GM23338 (cell line): Measurements from ENCODE around the gene TNS1. TPM values are rescaled to one million over a fixed set of nuclear protein-coding genes. Genes with fewer than 3 reads are reported as not detected.

ENCODE experiments used
- ATAC-seq: fragments of 200-7000 bp; cut with Tn5 transposase; 3 replicates; pipeline ENCODE4 v1.9.1; 2020
- DNase-seq: peaks from one replicate; pipeline ENCODE4 v3.0.0-alpha.2; 2015; ENCODE audit warnings: low spot score
- H2AFZ ChIP-seq: fragments of 200-600 bp; sonication (generic); 2 replicates; pipeline ENCODE4 v1.8.0; 2016; ENCODE audit warnings: antibody characterized with exemption, mild to moderate bottlenecking, moderate library complexity
- H3F3A ChIP-seq: fragments of 200-600 bp; sonication (generic); replicated peaks from 2 replicates; pipeline ENCODE4 v1.8.0; 2017; ENCODE audit warnings: antibody characterized with exemption, mixed run types, low read depth
- H3K27ac ChIP-seq: fragments of 200-600 bp; sonication (generic); 2 replicates; pipeline ENCODE4 v1.6.1; 2016; ENCODE audit warnings: low read depth
- H3K27me3 ChIP-seq: fragments of 200-600 bp; sonication (generic); 2 replicates; pipeline ENCODE4 v1.8.0; 2016; ENCODE audit warnings: mild to moderate bottlenecking, mixed run types, moderate library complexity; ENCODE audit not compliant: insufficient read depth
- H3K36me3 ChIP-seq: fragments of 200-600 bp; sonication (generic); 2 replicates; pipeline ENCODE4 v1.8.0; 2016; ENCODE audit warnings: mild to moderate bottlenecking; ENCODE audit not compliant: insufficient read depth
- H3K4me1 ChIP-seq: fragments of 200-600 bp; sonication (generic); 2 replicates; pipeline ENCODE4 v1.8.0; 2016; ENCODE audit warnings: mild to moderate bottlenecking, moderate library complexity; ENCODE audit not compliant: insufficient read depth
- H3K4me2 ChIP-seq: fragments of 200-600 bp; sonication (generic); 2 replicates; pipeline ENCODE4 v1.7.1; 2017; ENCODE audit warnings: mixed run types
- H3K4me3 ChIP-seq: fragments of 200-600 bp; sonication (generic); 2 replicates; pipeline ENCODE4 v1.6.1; 2016; ENCODE audit warnings: mixed run types
- H3K79me2 ChIP-seq: fragments of 200-600 bp; sonication (generic); replicated peaks from 2 replicates; pipeline ENCODE4 v1.8.0; 2017; ENCODE audit warnings: mild to moderate bottlenecking; ENCODE audit not compliant: insufficient read depth
- H3K9me2 ChIP-seq: fragments of 200-600 bp; sonication (generic); 2 replicates; pipeline ENCODE4 v1.8.0; 2017; ENCODE audit not compliant: insufficient read depth
- H4K20me1 ChIP-seq: fragments of 200-600 bp; sonication (generic); replicated peaks from 2 replicates; pipeline ENCODE4 v1.8.0; 2017; ENCODE audit warnings: mild to moderate bottlenecking; ENCODE audit not compliant: insufficient read depth
- H3K27ac Mint-ChIP-seq: 2 replicates; pipeline ENCODE4 v1.8.0; 2020; ENCODE audit warnings: inconsistent platforms, mild to moderate bottlenecking, moderate library complexity, mixed read lengths
- H3K27me3 Mint-ChIP-seq: 3 replicates; pipeline ENCODE4 v1.8.0; 2022; ENCODE audit warnings: low read depth, mild to moderate bottlenecking, moderate library complexity, mixed read lengths, inconsistent platforms; ENCODE audit not compliant: insufficient read depth, poor library complexity
- H3K36me3 Mint-ChIP-seq: 3 replicates; pipeline ENCODE4 v1.8.0; 2021; ENCODE audit warnings: low read depth, mild to moderate bottlenecking, inconsistent platforms, moderate library complexity, mixed read lengths
- H3K4me1 Mint-ChIP-seq: 3 replicates; pipeline ENCODE4 v1.8.0; 2020; ENCODE audit warnings: mild to moderate bottlenecking, inconsistent platforms, mixed read lengths
- H3K4me3 Mint-ChIP-seq: 3 replicates; pipeline ENCODE4 v1.8.0; 2021; ENCODE audit warnings: moderate library complexity, mild to moderate bottlenecking, inconsistent platforms, mixed read lengths
- H3K9me3 Mint-ChIP-seq: 3 replicates; pipeline ENCODE4 v1.8.0; 2020; ENCODE audit warnings: moderate library complexity, mild to moderate bottlenecking, inconsistent platforms, mixed read lengths
- CREB1 ChIP-seq: fragments of 250-450 bp; sonication (Bioruptor Pico); IDR thresholded peaks from 2 replicates; pipeline ENCODE4 v1.5.0; 2020; ENCODE audit warnings: low read depth, mild to moderate bottlenecking, moderate library complexity
- EZH2 ChIP-seq: fragments of 200-600 bp; sonication (generic); IDR thresholded peaks from one replicate; pipeline ENCODE4 v1.8.0; 2017; ENCODE audit warnings: antibody characterized with exemption, mild to moderate bottlenecking, low read depth; ENCODE audit not compliant: unreplicated experiment
- JUNB ChIP-seq: IDR thresholded peaks from one replicate; pipeline ENCODE4 v1.6.1; 2016; ENCODE audit warnings: antibody characterized with exemption; ENCODE audit not compliant: unreplicated experiment
- NANOG ChIP-seq: IDR thresholded peaks from 2 replicates; pipeline ENCODE4 v1.6.1; 2016; ENCODE audit warnings: antibody characterized with exemption, borderline replicate concordance
- POLR2AphosphoS5 ChIP-seq: IDR thresholded peaks from 2 replicates; pipeline ENCODE4 v1.6.1; 2016; ENCODE audit warnings: antibody characterized with exemption, low read depth
- STAT1 ChIP-seq: IDR thresholded peaks from one replicate; pipeline ENCODE4 v1.6.1; 2016; ENCODE audit warnings: antibody characterized with exemption; ENCODE audit not compliant: unreplicated experiment
- ZNF114 ChIP-seq: fragments of 250-450 bp; sonication (Bioruptor Pico); IDR thresholded peaks from 2 replicates; pipeline ENCODE4 v1.5.0; 2020; ENCODE audit warnings: mild to moderate bottlenecking, moderate library complexity
- polyA plus RNA-seq: library from polyadenylated mRNA; unstranded; fragments of >200 nt; fragmentation: Nextera tagmentation; extraction: Ambion mirVana; gene quantifications from 2 replicates; pipeline ENCODE4 v1.2.1, GENCODE V29; 2016
- total RNA-seq: library from RNA; depleted of rRNA; stranded (reverse); fragments of >200 nt; shearing (Covaris generic); gene quantifications from 2 replicates; pipeline ENCODE4 v1.2.3, GENCODE V29; 2014
- TF ChIP-seq, protein P1 (sequence below): IDR thresholded peaks from 2 replicates; pipeline ENCODE4 v1.6.1; 2016; ENCODE audit warnings: antibody characterized with exemption
- TF ChIP-seq, protein P2 (sequence below): IDR thresholded peaks from one replicate; pipeline ENCODE4 v1.6.1; 2018; ENCODE audit warnings: antibody characterized with exemption; ENCODE audit not compliant: unreplicated experiment
- TF ChIP-seq, protein P3 (sequence below), 2 experiments: fragments of 200-600 bp in 1 of 2; sonication (generic) in 1 of 2; conservative IDR thresholded peaks; 2 replicates each; pipeline versions ENCODE4 v1.5.1 to v1.6.1; 2016 to 2017; ENCODE audit warnings: antibody characterized with exemption in 2 of 2, low read depth in 2 of 2, mild to moderate bottlenecking in 2 of 2, moderate library complexity in 1 of 2

TNS1 gene
- total and polyA plus RNA-seq, 2 experiments from 2014 or later, result 2.0 to 7.4 TPM

DNA sequence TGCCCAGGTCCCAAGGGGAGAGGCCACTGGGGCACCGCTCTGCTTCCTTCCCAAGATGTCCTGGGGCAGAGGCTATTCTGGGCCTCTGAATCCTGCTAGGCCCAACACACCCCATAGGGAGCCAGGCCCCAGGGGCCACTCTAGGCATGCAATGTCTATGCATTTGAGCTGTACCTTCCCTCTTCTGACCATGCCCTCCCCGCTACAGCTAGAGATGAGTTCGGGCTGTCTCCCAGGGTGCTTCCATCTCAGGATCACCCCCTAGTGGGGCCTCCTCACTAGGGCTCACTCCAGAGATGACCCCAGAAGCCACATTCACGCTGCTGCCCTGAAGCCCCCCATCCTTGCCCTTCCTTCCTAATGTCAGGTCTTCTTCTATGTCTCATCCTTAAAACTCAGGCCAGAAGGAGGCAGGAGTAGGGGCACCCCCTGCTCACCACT lies 54.4 kb downstream of the TNS1 start:
- Histone ChIP-seq H3K27me3 (no peaks in the 10 kb centered on the region), H3K4me2 (no peak overlapping the region; the same call in 1 of the 2 replicates), H4K20me1 (no peaks in the 10 kb centered on the region), H3K4me3 (no peak overlapping the region), H3K9me2 (no peaks in the 10 kb centered on the region), H2AFZ (no peak overlapping the region), H3K36me3 (no peaks in the 10 kb centered on the region), H3K4me1 (peaks cover 26% of the 10 kb centered on the region; the same call in 1 of the 2 replicates), H3F3A (no peaks in the 10 kb centered on the region), H3K27ac (no peak overlapping the region), H3K79me2 (no peaks in the 10 kb centered on the region)
- Mint-ChIP-seq H3K27me3 (peaks cover 8% of the 10 kb centered on the region), H3K9me3 (no peaks in the 10 kb centered on the region), H3K36me3 (no peaks in the 10 kb centered on the region; the same call in 2 of the 3 replicates), H3K27ac (no peak overlapping the region), H3K4me3 (no peak overlapping the region), H3K4me1 (peaks cover 45% of the 10 kb centered on the region)
- no peak for DNase-seq
- no peak for ATAC-seq
- TF ChIP-seq, protein P1, sequence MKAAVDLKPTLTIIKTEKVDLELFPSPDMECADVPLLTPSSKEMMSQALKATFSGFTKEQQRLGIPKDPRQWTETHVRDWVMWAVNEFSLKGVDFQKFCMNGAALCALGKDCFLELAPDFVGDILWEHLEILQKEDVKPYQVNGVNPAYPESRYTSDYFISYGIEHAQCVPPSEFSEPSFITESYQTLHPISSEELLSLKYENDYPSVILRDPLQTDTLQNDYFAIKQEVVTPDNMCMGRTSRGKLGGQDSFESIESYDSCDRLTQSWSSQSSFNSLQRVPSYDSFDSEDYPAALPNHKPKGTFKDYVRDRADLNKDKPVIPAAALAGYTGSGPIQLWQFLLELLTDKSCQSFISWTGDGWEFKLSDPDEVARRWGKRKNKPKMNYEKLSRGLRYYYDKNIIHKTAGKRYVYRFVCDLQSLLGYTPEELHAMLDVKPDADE, result no peak
- no peak for TF ChIP-seq JUNB
- TF ChIP-seq CREB1 (CRISPR knock-in tag), result no peak
- TF ChIP-seq EZH2, result no peak
- TF ChIP-seq STAT1, result no peak
- no peak for TF ChIP-seq ZNF114
- TF ChIP-seq POLR2AphosphoS5, result no peak
- no peak for TF ChIP-seq NANOG

DNA sequence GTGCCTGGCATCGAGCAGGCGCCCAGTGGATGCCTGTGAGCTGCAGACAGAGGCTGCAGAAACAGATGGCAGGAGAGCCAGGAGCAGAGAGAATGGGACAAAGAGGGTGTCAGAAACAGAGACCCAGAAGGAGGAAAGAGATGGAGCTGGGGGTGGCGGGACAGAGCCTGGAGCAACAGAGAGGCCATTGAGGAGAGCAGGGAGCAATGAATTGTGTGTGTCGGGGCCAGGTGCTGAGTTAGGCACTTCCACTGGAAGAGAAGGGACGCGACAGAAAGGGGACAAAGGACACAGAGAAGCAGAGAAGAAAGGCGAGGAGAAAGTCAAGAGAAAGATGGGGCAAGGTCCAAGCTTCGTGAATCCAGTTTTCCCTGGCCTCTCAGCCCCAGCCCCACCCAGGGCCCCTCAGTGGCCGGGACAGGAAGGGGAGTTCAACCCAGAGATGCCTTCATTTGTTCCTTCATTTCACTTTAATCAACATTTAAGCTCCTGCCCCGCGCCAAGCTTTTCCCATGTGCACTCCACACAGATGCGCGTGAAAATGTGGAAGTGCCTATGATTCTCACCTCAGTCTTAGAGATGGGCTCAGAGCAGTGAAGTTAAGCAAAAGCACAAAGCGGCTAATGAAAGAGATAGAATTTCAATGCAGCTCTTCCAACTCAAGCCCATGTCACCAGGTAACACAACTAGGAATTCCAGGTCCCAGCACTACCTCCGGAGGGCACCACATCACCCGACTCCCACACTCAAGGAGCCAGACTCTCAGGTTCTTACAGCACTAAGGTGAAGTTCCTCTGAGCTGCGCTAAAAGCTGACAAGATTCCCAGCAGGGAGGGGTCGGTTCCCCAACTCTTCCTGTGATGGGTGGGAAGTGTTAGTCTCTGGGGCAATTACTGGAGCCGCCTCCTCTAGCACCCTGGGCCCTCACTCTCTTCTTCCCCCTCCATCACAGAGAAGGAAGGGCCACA lies 55.1 kb downstream of the TNS1 start:
- no peaks in the 10 kb centered on the region for H4K20me1 ChIP-seq
- no peaks in the 10 kb centered on the region for H3K27me3 ChIP-seq
- Mint-ChIP-seq H3K4me1 (peaks cover 47% of the 10 kb centered on the region), H3K27ac (no peak overlapping the region; the same call in 1 of the 2 replicates), H3K36me3 (no peaks in the 10 kb centered on the region; the same call in 2 of the 3 replicates), H3K9me3 (no peaks in the 10 kb centered on the region), H3K27me3 (peaks cover 8% of the 10 kb centered on the region), H3K4me3 (no peak overlapping the region)
- H3K9me2 ChIP-seq, result no peaks in the 10 kb centered on the region
- DNase-seq (peak; percentile 82), ATAC-seq (peak; percentile 66)
- peak overlapping the region; percentile 69; the same call in 1 of the 2 replicates for H2AFZ ChIP-seq
- peaks cover 26% of the 10 kb centered on the region; the same call in 1 of the 2 replicates for H3K4me1 ChIP-seq
- H3F3A ChIP-seq, result no peaks in the 10 kb centered on the region
- no peak overlapping the region; the same call in 1 of the 2 replicates for H3K4me2 ChIP-seq
- H3K27ac ChIP-seq, result no peak overlapping the region
- TF ChIP-seq, protein P2, sequence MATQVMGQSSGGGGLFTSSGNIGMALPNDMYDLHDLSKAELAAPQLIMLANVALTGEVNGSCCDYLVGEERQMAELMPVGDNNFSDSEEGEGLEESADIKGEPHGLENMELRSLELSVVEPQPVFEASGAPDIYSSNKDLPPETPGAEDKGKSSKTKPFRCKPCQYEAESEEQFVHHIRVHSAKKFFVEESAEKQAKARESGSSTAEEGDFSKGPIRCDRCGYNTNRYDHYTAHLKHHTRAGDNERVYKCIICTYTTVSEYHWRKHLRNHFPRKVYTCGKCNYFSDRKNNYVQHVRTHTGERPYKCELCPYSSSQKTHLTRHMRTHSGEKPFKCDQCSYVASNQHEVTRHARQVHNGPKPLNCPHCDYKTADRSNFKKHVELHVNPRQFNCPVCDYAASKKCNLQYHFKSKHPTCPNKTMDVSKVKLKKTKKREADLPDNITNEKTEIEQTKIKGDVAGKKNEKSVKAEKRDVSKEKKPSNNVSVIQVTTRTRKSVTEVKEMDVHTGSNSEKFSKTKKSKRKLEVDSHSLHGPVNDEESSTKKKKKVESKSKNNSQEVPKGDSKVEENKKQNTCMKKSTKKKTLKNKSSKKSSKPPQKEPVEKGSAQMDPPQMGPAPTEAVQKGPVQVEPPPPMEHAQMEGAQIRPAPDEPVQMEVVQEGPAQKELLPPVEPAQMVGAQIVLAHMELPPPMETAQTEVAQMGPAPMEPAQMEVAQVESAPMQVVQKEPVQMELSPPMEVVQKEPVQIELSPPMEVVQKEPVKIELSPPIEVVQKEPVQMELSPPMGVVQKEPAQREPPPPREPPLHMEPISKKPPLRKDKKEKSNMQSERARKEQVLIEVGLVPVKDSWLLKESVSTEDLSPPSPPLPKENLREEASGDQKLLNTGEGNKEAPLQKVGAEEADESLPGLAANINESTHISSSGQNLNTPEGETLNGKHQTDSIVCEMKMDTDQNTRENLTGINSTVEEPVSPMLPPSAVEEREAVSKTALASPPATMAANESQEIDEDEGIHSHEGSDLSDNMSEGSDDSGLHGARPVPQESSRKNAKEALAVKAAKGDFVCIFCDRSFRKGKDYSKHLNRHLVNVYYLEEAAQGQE, result no peak
- TF ChIP-seq, protein P1, result 0 out of 2 replicates have a peak, but pooled peaks have one; percentile 26
- no peak for TF ChIP-seq JUNB
- TF ChIP-seq, protein P3, sequence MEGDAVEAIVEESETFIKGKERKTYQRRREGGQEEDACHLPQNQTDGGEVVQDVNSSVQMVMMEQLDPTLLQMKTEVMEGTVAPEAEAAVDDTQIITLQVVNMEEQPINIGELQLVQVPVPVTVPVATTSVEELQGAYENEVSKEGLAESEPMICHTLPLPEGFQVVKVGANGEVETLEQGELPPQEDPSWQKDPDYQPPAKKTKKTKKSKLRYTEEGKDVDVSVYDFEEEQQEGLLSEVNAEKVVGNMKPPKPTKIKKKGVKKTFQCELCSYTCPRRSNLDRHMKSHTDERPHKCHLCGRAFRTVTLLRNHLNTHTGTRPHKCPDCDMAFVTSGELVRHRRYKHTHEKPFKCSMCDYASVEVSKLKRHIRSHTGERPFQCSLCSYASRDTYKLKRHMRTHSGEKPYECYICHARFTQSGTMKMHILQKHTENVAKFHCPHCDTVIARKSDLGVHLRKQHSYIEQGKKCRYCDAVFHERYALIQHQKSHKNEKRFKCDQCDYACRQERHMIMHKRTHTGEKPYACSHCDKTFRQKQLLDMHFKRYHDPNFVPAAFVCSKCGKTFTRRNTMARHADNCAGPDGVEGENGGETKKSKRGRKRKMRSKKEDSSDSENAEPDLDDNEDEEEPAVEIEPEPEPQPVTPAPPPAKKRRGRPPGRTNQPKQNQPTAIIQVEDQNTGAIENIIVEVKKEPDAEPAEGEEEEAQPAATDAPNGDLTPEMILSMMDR (conservative IDR thresholded peaks at IDR 0.05; ENCODE audit: low read depth in 2 of 2), result peak; percentile 46 to 71; a peak in 3 of 4 replicates
- TF ChIP-seq EZH2, result no peak
- TF ChIP-seq POLR2AphosphoS5, result no peak
- no peaks in the 10 kb centered on the region for H3K79me2 ChIP-seq
- no peaks in the 10 kb centered on the region for H3K36me3 ChIP-seq
- H3K4me3 ChIP-seq, result no peak overlapping the region
